Peyer's patch (tissue), 4 donors: ENCODE results near the gene MAD1L1. TPM values are rescaled to one million over a fixed set of nuclear protein-coding genes. Genes with fewer than 3 reads are reported as not detected.

Experiments used
- DNase-seq, 3 donors: peaks; one replicate each; pipeline ENCODE4 v3.0.0-alpha.2; 2017 to 2019
- H3K27ac ChIP-seq, 4 donors: fragments of 200-600 bp; sonication (generic); one replicate each; pipeline ENCODE4 v1.5.1; 2016 to 2019
- H3K27me3 ChIP-seq, 2 donors: fragments of 200-600 bp; sonication (generic); one replicate each; pipeline ENCODE4 v1.5.1; 2019
- H3K36me3 ChIP-seq, 3 donors: fragments of 200-600 bp; sonication (generic); one replicate each; pipeline ENCODE4 v1.5.1; 2016 to 2019
- H3K4me1 ChIP-seq, 4 donors: fragments of 200-600 bp; sonication (generic); one replicate each; pipeline ENCODE4 v1.5.1; 2016 to 2019
- H3K4me3 ChIP-seq, 4 donors: fragments of 200-600 bp; sonication (generic); 1 replicate in 3 of 4; 2 replicates in 1 of 4; pipeline ENCODE4 v1.5.1; 2016 to 2019; ENCODE audit warnings: mild to moderate bottlenecking in 1 of 4
- H3K9me3 ChIP-seq, 4 donors: fragments of 200-600 bp; sonication (generic); one replicate each; pipeline ENCODE4 v1.5.1; 2016 to 2019; ENCODE audit warnings: mild to moderate bottlenecking in 1 of 4
- POLR2A ChIP-seq, 2 donors: fragments of 450-650 bp; IDR thresholded peaks; one replicate each; pipeline ENCODE4 v1.5.1; 2017; ENCODE audit warnings: antibody characterized with exemption in 2 of 2, mild to moderate bottlenecking in 2 of 2, moderate library complexity in 2 of 2
- total RNA-seq, 4 donors: library from RNA; depleted of rRNA; stranded (reverse); fragments of >200 nt; gene quantifications; one replicate each; pipeline ENCODE4 v1.1.0, GENCODE V29; 2016
- TF ChIP-seq, protein P1 (sequence below), 6 experiments: fragments of 450-650 bp in 4 of 6; fragments of 200-600 bp in 2 of 6; sonication (generic) in 1 of 6; IDR thresholded peaks; one replicate each; pipeline ENCODE4 v1.5.1; 2017 to 2019; ENCODE audit warnings: antibody characterized with exemption in 6 of 6, mild to moderate bottlenecking in 3 of 6, moderate library complexity in 1 of 6

Gene MAD1L1
- total RNA-seq, 4 donors from 2014 or later: 43.9 to 417 (median 59.1) TPM

- Histone ChIP-seq H3K4me3 (no peak overlapping the region), H3K27me3 (no peaks in the 10 kb centered on the region), H3K27ac (peak overlapping the region in 1 of 4 donors; percentile 70), H3K36me3 (peaks cover 0 to 3% (median 0%) of the 10 kb centered on the region in 3 donors), H3K4me1 (peaks cover 0 to 26% (median 2%) of the 10 kb centered on the region in 4 donors), H3K9me3 (no peaks in the 10 kb centered on the region)
- DNase-seq: no peak
- TF ChIP-seq, protein P1, sequence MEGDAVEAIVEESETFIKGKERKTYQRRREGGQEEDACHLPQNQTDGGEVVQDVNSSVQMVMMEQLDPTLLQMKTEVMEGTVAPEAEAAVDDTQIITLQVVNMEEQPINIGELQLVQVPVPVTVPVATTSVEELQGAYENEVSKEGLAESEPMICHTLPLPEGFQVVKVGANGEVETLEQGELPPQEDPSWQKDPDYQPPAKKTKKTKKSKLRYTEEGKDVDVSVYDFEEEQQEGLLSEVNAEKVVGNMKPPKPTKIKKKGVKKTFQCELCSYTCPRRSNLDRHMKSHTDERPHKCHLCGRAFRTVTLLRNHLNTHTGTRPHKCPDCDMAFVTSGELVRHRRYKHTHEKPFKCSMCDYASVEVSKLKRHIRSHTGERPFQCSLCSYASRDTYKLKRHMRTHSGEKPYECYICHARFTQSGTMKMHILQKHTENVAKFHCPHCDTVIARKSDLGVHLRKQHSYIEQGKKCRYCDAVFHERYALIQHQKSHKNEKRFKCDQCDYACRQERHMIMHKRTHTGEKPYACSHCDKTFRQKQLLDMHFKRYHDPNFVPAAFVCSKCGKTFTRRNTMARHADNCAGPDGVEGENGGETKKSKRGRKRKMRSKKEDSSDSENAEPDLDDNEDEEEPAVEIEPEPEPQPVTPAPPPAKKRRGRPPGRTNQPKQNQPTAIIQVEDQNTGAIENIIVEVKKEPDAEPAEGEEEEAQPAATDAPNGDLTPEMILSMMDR (IDR thresholded peaks at IDR 0.05): no peak
- TF ChIP-seq POLR2A (IDR thresholded peaks at IDR 0.05): no peak
Observed at GRCh38 chr7:2156756-2157472, 75.8 kb downstream of the MAD1L1 start.

GRCh38 chr7:2154831-2155230 is 77.9 kb downstream of the MAD1L1 start:
- no peak for TF ChIP-seq POLR2A (IDR thresholded peaks at IDR 0.05)
- TF ChIP-seq, protein P1 (IDR thresholded peaks at IDR 0.05): no peak
- H3K27me3 ChIP-seq: no peaks in the 10 kb centered on the region
- H3K9me3 ChIP-seq: no peaks in the 10 kb centered on the region
- no peak overlapping the region for H3K4me3 ChIP-seq
- H3K4me1 ChIP-seq: peaks cover 0 to 26% (median 2%) of the 10 kb centered on the region in 4 donors
- no peak for DNase-seq
- H3K27ac ChIP-seq: no peak overlapping the region
- peaks cover 0 to 3% (median 0%) of the 10 kb centered on the region in 3 donors for H3K36me3 ChIP-seq

GRCh38 chr7:2154121-2154520 is 78.6 kb downstream of the MAD1L1 start:
- TF ChIP-seq POLR2A (IDR thresholded peaks at IDR 0.05): no peak
- TF ChIP-seq, protein P1 (IDR thresholded peaks at IDR 0.05): no peak
- Histone ChIP-seq H3K9me3 (no peaks in the 10 kb centered on the region), H3K4me1 (peaks cover 0 to 26% (median 2%) of the 10 kb centered on the region in 4 donors), H3K4me3 (no peak overlapping the region), H3K36me3 (peaks cover 0 to 3% (median 0%) of the 10 kb centered on the region in 3 donors), H3K27ac (no peak overlapping the region), H3K27me3 (no peaks in the 10 kb centered on the region)
- no peak for DNase-seq

- TF ChIP-seq, protein P1 (IDR thresholded peaks at IDR 0.05): no peak
- TF ChIP-seq POLR2A (IDR thresholded peaks at IDR 0.05): no peak
- H3K27ac ChIP-seq: no peak overlapping the region
- H3K9me3 ChIP-seq: no peaks in the 10 kb centered on the region
- no peak for DNase-seq
- H3K4me3 ChIP-seq: no peak overlapping the region
- H3K4me1 ChIP-seq: peaks cover 0 to 13% (median 2%) of the 10 kb centered on the region in 4 donors
- H3K27me3 ChIP-seq: no peaks in the 10 kb centered on the region
- peaks cover 0 to 10% (median 0%) of the 10 kb centered on the region in 3 donors for H3K36me3 ChIP-seq
Observed at GRCh38 chr7:2152646-2153045, 80.1 kb downstream of the MAD1L1 start.

- no peaks in the 10 kb centered on the region for H3K9me3 ChIP-seq
- DNase-seq: no peak
- H3K36me3 ChIP-seq: peaks cover 0 to 15% (median 0%) of the 10 kb centered on the region in 3 donors
- H3K4me1 ChIP-seq: peaks cover 0 to 7% (median 0%) of the 10 kb centered on the region in 4 donors
- H3K27me3 ChIP-seq: no peaks in the 10 kb centered on the region
- no peak overlapping the region for H3K4me3 ChIP-seq
- no peak for TF ChIP-seq POLR2A (IDR thresholded peaks at IDR 0.05)
- TF ChIP-seq, protein P1 (IDR thresholded peaks at IDR 0.05): no peak
- no peak overlapping the region for H3K27ac ChIP-seq
Observed at GRCh38 chr7:2151801-2152612, 80.7 kb downstream of the MAD1L1 start.
